GM19455 (cell line): ENCODE measurements around the gene MCU.
"Not testable (repeated sequence)": the region's sequence is repeated elsewhere in the genome, so short reads cannot be mapped to it uniquely, and the experiment has no call there.

ENCODE experiments used
- ATAC-seq: cut with Tn5 transposase; IDR thresholded peaks from one replicate; pipeline ENCODE4 v1.9.1; 2021; ENCODE audit not compliant: unreplicated experiment

The MCU gene

DNA sequence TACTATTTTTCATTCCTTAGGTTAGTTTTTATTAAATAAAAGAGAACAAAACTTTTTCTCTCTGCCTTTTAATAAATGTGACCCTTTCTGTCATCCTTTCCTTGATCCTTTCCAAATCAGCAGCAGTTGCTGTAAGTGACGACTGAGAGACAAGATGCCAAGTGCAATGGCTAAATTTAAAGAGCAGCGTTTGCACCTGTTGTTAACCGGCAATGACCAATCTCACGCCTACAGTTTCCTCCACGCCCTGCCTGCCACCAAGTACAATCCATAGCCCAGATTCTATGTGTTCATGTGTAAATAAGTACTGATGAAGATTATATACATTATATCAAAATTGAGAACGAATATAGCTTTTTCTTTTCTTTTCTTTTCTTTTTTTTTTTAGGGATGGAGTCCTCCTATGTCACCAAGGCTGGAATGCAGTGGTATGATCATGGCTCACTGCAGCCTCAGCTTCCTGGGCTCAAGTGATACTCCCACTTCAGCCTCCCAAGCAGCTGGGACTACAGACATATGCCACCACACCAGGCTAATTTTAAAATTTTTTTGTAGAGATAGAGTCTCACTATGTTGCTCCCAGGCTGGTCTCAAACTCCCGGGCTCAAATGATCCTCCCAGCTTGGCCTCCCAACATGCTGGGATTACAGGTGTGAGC lies 6.5 kb upstream of the MCU start:
- no peak for ATAC-seq

GRCh38 chr10:72686430-72686829 lies 5.5 kb upstream of the MCU start:
- not testable (repeated sequence) for ATAC-seq

DNA sequence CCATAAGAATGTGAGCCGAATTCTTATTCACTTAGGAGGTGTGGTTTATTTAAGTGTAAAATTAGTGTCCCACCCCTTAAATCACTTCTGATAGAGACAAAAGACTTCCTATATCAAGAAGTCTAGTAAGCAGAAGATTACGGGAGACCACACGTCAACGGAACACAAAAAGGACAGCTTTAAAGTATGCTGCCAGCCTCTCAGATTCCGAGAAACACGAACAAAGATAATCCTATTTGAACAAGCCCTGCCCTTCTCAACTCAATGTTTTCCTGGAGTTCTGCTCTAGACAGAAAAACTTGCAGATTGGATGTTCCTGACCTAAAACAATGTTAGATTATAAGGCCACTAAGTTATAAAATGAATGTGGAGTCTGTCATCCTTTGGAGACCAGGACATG lies 4.9 kb upstream of the MCU start:
- no peak for ATAC-seq

DNA sequence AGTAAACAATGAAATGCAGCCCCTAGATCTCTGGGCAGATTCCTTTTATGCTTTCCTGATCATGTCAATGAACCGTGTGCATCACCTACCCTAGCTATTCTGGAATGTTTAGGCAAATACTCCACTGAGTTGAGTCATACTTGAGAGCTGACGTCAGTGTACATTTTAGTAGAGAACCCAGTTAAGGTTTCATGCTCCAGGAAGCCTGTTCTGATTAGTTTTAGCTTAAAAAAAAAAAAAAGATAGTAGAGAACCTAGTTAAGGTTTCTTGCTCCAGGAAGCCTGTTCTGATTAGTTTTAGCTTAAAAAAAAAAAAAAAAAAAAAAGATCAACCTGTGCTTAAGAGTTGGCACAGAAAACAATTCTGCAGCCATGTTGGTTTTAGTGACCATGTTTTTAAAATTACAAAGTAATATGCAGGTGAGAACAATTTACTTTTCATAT lies 3.7 kb upstream of the MCU start:
- no peak for ATAC-seq

GRCh38 chr10:72689660-72690059 lies 2.3 kb upstream of the MCU start:
- ATAC-seq: no peak

DNA sequence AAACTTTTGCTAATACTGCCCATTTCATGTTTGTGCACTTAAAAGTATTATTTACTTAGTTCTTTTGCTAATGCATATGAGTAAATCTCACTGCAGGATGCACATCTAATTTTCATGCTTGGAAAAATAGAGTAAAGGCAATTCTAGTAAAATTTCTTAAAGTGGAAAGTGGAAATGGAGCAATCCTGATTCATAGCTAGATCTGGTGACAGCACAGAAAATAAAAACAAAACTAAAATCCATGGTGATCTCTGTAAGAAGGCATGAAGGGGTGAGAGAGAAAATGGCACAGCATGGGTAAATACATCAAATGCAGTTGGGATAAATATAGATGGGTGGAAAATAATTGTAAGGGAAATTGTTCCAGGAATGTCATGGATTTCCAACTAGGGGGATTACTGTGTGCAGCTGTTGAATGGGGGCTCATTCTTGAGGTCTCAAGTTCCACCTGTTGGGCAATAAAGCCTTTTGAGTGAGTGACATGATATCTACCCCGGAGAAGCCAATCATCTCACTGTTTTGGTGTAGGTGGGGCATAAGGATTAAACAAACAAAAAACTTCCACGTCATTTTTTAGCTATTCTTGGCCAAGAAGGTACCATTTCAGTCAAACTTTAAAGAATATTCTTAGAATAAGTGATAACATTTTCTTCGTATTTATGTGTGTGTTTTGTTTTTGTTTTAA lies 1.7 kb upstream of the MCU start:
- no peak for ATAC-seq

DNA sequence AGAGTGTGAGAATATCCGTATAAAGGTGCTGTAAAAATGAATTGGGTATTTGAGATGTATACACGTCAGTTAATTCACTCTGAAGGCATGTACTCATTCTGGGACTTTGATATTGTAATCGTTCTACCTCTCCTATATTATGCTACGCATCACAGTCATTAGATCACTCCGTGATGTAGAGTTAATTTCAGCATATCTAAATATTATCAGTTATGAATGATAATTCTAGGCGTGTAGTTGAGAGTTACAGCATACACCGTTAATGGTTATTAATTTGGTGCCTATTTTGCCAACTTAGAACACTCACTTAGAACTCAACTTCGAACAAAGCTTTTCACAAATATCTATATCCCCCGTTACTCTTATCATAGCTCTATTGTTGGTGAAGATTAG lies 477 bp upstream of the MCU start:
- no peak for ATAC-seq

DNA sequence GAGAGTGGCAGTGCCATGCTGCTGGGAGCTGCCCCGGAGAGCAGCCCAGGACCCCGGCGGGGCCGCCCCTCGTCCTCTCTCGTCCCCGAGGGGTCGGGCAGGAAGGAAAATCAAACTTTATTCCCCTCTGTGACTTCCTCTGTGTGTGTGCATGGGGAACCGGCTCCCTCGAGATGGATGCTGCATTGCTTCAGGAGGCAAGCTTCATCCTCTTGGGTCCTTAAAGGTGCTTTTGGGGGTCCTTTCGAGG lies 726 bp downstream of the MCU start:
- ATAC-seq: peak; percentile 13

- no peak for ATAC-seq
Measured at GRCh38 chr10:72692994-72693781, 1.2 kb downstream of the MCU start.

- ATAC-seq: no peak
Measured at GRCh38 chr10:72694476-72695369, 2.8 kb downstream of the MCU start.

GRCh38 chr10:72695496-72695895 lies 3.6 kb downstream of the MCU start:
- ATAC-seq: no peak

- ATAC-seq: no peak
Measured at GRCh38 chr10:72697716-72698115, 5.8 kb downstream of the MCU start.

DNA sequence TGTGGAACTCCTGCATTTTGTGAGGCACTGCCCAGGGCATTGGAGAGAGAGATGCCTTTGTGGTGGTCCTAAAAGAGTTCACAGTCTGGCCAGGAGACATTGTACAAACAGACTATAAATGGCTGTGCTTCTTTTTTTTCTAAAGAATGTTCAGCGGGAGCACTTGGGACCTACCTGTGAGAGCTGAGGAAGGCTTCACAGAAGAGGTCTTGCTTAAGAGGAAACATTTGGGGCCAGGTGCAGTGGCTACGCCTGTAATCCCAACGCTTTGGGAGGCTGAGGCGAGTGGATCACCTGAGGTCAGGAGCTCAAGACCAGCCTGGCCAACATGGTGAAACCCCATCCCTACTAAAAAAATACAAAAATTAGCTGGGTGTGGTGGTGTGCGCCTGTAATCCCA lies 10.5 kb downstream of the MCU start:
- not testable (repeated sequence) for ATAC-seq

DNA sequence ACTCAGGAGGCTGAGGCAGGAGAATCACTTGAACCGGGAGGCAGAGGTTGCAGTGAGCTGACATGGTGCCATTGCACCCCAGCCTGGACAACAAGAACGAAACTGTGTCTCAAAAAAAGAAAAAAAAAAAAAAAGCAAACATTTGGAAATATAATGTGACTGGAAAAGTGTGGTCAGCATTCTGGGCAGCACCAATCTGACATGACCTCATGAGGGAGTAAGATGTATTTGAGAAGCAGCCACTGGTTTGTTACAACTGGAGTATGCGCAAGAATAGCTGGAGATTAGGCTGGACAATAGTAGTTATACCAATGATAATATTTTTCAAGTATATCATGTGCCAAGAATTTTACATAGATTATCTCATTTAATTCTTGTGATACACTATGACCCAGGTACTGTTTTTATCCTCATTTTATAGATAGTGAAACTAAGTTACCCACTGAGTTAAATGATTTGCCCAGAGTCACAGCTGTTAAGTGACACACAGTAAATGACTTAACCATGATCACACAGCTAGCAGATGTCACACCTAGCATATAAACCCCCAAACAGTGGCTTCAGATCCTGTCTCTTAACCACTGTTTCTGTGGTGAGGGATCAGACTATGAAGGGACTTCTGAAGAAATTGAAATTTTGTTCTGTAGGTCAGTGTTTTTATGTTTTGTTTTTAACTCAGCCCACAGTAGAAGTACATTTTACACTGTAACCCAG lies 11.1 kb downstream of the MCU start:
- no peak for ATAC-seq

- ATAC-seq: no peak
Measured at GRCh38 chr10:72704117-72704516, 12.2 kb downstream of the MCU start.

- ATAC-seq: no peak
Measured at GRCh38 chr10:72709041-72709440, 17.1 kb downstream of the MCU start.

- no peak for ATAC-seq
Measured at GRCh38 chr10:72712136-72712535, 20.2 kb downstream of the MCU start.

- ATAC-seq: no peak
Measured at GRCh38 chr10:72719941-72720592, 28.1 kb downstream of the MCU start.

GRCh38 chr10:72720814-72721660 lies 29.1 kb downstream of the MCU start:
- ATAC-seq: no peak
